Ishikawa (cell line): ENCODE results near the gene FSD2.

Experiments
- CEBPB ChIP-seq: IDR thresholded peaks from 2 replicates; pipeline ENCODE4 v1.6.1; 2012
- CREB1 ChIP-seq: IDR thresholded peaks from 2 replicates; pipeline ENCODE4 v1.6.1; 2012; ENCODE audit warnings: low read depth
- EGR1 ChIP-seq: IDR thresholded peaks from 2 replicates; pipeline ENCODE4 v1.6.1; 2012
- EP300 ChIP-seq: IDR thresholded peaks from 2 replicates; pipeline ENCODE4 v1.6.1; 2012; ENCODE audit warnings: borderline replicate concordance
- FOXM1 ChIP-seq: IDR thresholded peaks from 2 replicates; pipeline ENCODE4 v1.6.1; 2012; ENCODE audit warnings: low read depth, borderline replicate concordance
- MAX ChIP-seq: IDR thresholded peaks from 2 replicates; pipeline ENCODE4 v1.6.1; 2012
- NFIC ChIP-seq: IDR thresholded peaks from 2 replicates; pipeline ENCODE4 v1.6.1; 2012
- RAD21 ChIP-seq: IDR thresholded peaks from 2 replicates; pipeline ENCODE4 v1.6.1; 2012; ENCODE audit warnings: low read depth
- TAF1 ChIP-seq: IDR thresholded peaks from 2 replicates; pipeline ENCODE4 v1.6.1; 2012; ENCODE audit warnings: low read depth, mild to moderate bottlenecking
- TCF12 ChIP-seq: IDR thresholded peaks from 2 replicates; pipeline ENCODE4 v1.6.1; 2012; ENCODE audit warnings: low read depth
- TEAD4 ChIP-seq: IDR thresholded peaks from 2 replicates; pipeline ENCODE4 v1.6.1; 2012
- USF1 ChIP-seq: IDR thresholded peaks from 2 replicates; pipeline ENCODE4 v1.6.1; 2012
- YY1 ChIP-seq: IDR thresholded peaks from 2 replicates; pipeline ENCODE4 v1.6.1; 2012; ENCODE audit warnings: low read depth
- ZBTB7A ChIP-seq: IDR thresholded peaks from 2 replicates; pipeline ENCODE4 v1.6.1; 2012; ENCODE audit warnings: low read depth
- TF ChIP-seq, protein P1 (sequence below): IDR thresholded peaks from 2 replicates; pipeline ENCODE4 v1.6.1; 2012; ENCODE audit warnings: low read depth, mild to moderate bottlenecking

FSD2 gene

GRCh38 chr15:82808634-82809041 is 2.8 kb upstream of the FSD2 start:
- no peak for TF ChIP-seq CEBPB
- TF ChIP-seq YY1, result no peak
- no peak for TF ChIP-seq TCF12

DNA sequence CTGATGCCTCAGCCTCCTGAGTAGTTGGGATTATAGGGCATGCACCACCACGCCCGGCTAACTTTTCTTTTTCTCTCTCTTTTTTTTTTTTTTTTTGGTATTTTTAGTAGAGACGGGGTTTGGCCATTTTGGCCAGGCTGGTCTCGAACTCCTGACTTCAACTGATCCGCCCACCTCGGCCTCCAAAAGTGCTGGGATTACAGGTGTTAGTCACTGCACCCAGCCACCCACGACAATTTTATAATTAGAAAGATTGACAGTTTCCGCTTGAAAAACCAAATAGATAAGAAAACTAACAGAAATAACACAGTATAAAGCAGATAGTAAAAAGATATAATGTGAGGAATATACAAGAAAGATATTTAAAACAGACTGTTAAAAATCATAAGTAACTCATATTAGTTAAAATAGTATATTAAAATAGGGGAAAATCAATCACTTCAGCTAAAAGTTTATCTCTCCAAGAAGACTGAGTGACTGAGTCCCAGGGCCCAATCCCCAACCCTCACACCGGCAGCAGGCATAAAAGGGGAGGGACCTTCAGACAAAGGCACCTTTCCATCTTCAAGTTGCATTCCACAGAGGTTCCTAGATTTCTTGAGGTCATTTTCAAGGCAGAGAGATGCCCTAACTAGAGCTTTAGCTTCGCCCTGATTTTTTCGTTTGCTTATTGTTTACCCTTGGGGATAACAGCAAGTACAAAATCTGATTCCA is 2.2 kb upstream of the FSD2 start:
- TF ChIP-seq YY1 (no peak), CREB1 (no peak), NFIC (no peak), TAF1 (no peak), MAX (no peak), USF1 (no peak), TEAD4 (no peak), EP300 (no peak)
- TF ChIP-seq, protein P1, sequence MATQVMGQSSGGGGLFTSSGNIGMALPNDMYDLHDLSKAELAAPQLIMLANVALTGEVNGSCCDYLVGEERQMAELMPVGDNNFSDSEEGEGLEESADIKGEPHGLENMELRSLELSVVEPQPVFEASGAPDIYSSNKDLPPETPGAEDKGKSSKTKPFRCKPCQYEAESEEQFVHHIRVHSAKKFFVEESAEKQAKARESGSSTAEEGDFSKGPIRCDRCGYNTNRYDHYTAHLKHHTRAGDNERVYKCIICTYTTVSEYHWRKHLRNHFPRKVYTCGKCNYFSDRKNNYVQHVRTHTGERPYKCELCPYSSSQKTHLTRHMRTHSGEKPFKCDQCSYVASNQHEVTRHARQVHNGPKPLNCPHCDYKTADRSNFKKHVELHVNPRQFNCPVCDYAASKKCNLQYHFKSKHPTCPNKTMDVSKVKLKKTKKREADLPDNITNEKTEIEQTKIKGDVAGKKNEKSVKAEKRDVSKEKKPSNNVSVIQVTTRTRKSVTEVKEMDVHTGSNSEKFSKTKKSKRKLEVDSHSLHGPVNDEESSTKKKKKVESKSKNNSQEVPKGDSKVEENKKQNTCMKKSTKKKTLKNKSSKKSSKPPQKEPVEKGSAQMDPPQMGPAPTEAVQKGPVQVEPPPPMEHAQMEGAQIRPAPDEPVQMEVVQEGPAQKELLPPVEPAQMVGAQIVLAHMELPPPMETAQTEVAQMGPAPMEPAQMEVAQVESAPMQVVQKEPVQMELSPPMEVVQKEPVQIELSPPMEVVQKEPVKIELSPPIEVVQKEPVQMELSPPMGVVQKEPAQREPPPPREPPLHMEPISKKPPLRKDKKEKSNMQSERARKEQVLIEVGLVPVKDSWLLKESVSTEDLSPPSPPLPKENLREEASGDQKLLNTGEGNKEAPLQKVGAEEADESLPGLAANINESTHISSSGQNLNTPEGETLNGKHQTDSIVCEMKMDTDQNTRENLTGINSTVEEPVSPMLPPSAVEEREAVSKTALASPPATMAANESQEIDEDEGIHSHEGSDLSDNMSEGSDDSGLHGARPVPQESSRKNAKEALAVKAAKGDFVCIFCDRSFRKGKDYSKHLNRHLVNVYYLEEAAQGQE, result no peak

GRCh38 chr15:82804575-82804949 is 1.3 kb downstream of the FSD2 start:
- TF ChIP-seq, protein P1, result no peak
- TF ChIP-seq TEAD4 (no peak), CREB1 (no peak), TCF12 (no peak), CEBPB (no peak), ZBTB7A (no peak), USF1 (no peak), RAD21 (no peak), YY1 (no peak), EP300 (no peak), FOXM1 (no peak), TAF1 (no peak), EGR1 (no peak), MAX (no peak)

- TF ChIP-seq USF1 (no peak), YY1 (no peak), EP300 (no peak)
Observed at GRCh38 chr15:82803793-82804574, 1.9 kb downstream of the FSD2 start.

DNA sequence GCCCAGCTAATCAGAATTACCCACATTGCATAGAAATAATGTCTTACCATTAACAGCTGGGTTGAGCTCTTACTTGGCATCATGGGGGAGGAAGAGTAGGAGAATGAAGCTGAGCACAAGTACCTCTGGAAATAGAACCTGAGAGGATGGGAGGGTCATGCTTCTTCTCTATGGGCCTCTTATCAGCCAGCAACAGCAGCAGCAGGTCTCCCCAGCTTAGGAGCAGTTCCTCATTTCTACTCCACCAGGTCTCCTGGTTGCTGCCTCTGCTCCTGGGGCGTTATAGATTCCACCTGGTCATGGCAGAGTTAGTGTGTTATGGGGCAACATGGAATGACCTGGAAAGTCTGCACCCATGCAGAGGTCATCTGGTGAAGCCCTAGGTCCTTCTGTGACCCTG is 3.4 kb downstream of the FSD2 start:
- TF ChIP-seq CEBPB (no peak), MAX (no peak), EGR1 (no peak), ZBTB7A (no peak), FOXM1 (no peak), USF1 (no peak), TAF1 (no peak), YY1 (no peak), EP300 (no peak), RAD21 (no peak), TEAD4 (no peak), NFIC (no peak), CREB1 (no peak), TCF12 (no peak)
- TF ChIP-seq, protein P1, result no peak
